ENCODE results near the gene BLOC1S5. TPM values are rescaled to one million over a fixed set of nuclear protein-coding genes. Genes with fewer than 3 reads are reported as not detected.

The BLOC1S5 gene
- total and polyA plus RNA-seq, 2 of the 13 experiments (the other 11 are each of a cell fraction or from before 2014, with no cell fraction given), result 10.5 to 41.5 TPM

DNA sequence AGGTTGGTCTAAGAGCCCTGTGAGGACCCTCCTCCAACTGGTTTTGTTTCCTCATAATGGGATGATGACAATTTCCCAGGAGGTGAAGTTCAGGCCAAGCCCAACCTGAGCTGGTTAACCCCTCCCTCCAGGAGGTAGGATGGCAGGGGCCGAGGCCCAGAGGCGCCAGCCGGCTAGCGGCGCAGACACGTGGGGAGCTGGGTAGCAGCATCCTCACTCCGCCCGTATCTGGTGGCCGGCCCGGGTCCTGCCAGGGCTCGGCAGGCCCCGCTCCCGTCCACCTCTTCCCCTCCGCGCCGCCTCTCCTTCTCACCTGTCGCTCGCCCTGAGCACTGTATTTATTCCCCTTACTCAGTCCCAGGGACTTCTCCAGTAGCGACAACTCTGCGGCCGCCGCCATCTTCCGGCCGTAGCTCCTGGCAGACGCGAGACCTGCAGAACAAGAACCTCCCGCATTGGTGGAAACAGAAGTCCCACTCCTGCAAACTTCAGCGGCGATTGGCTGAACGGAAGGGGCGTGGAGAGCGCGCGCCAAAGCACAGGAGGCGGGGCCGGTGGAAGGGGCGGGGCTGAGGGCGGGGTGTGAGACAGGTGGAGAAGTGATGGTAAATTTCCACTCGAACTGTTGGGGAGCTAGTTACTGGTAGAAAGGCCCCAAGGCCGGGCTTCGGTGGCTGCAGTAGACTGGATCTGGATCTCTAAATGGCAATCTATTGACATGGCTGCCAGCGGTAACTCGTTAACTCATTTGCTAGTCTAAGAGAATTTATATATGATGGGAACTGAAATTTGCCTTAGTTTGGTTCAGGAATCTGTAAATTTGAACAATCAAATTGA is 38.2 kb upstream of the BLOC1S5 start, which contains the start of gene EEF1E1:
Gene EEF1E1 (minus strand): TSS at position 427 of the 837 bp plus-strand sequence. CDS start 27 bp downstream, at position 400.
- peak; percentile 74 for FAIRE-seq
- BruUV-seq (replicated peaks), result TSS peak; percentile 70
- peak within 1 kb of the TSS; percentile 79 for H3K27ac ChIP-seq (ENCODE audit: extremely low read length, insufficient read depth, low read length)
- TF ChIP-seq ZNF160 (CRISPR knock-in tag; IDR thresholded peaks at IDR 0.05) (no peak; the same call in 1 of the 2 replicates), GATAD2A (CRISPR knock-in tag; IDR thresholded peaks at IDR 0.05) (no peak; the same call in 1 of the 2 replicates), AKNA (CRISPR knock-in tag; IDR thresholded peaks at IDR 0.05; ENCODE audit: borderline replicate concordance) (no peak), SAP130 (CRISPR knock-in tag; IDR thresholded peaks at IDR 0.05; ENCODE audit: low read depth) (peak; percentile 96), NR2F6 (IDR thresholded peaks at IDR 0.05) (no peak), NR2F6 (CRISPR knock-in tag; IDR thresholded peaks at IDR 0.05) (0 out of 2 replicates have a peak, but pooled peaks have one; percentile 11), ZNF256 (CRISPR knock-in tag; conservative IDR thresholded peaks at IDR 0.05) (0 out of 2 replicates have a peak, but pooled peaks have one; percentile 41), RELA (CRISPR knock-in tag; IDR thresholded peaks at IDR 0.05) (no peak), PBX3 (CRISPR knock-in tag; IDR thresholded peaks at IDR 0.05; ENCODE audit: borderline replicate concordance) (no peak), HNF1A (IDR thresholded peaks at IDR 0.05; ENCODE audit: low read depth) (0 out of 2 replicates have a peak, but pooled peaks have one; percentile 27), HNF1A (CRISPR knock-in tag; IDR thresholded peaks at IDR 0.05; ENCODE audit: borderline replicate concordance) (peak; percentile 69; the same call in 1 of the 2 replicates)

More for the DNA sequence above, 38.2 kb upstream of the BLOC1S5 start, which contains the start of gene EEF1E1:
- in situ Hi-C loops (cut with HindIII; ENCODE audit: extremely low pct_ligation_motif_present, low pct_unique_long_range_greater_than_20kb) (no loop called here), intact Hi-C loops (cut with micrococcal nuclease; ENCODE audit: unreplicated experiment) (loop anchor here (1.0 to 10.0 kb wide), 3 partner anchors 18 to 332 kb away; partner anchors contain the start of genes BLOC1S5 and SLC35B3)
- Histone ChIP-seq H3K4me3 (replicated peaks in 1 of 3; ENCODE audit: insufficient read depth in 1 of 3, low read depth in 2 of 3, low read length in 3 of 3) (peak within 1 kb of the TSS; percentile 91 to 99 (median 93)), H3K4me2 (ENCODE audit: low read depth, low read length) (peak within 1 kb of the TSS; percentile 86), H4K20me1 (ENCODE audit: insufficient read depth, low read length) (peaks cover 8% of the 10 kb centered on the region; the same call in 1 of the 2 replicates), H3K9ac (ENCODE audit: insufficient read depth, low read depth, low read length) (peak within 1 kb of the TSS; percentile 91), H3K4me1 (ENCODE audit: insufficient read depth, low read length) (peaks cover 41% of the 10 kb centered on the region), H2AFZ (ENCODE audit: low read length) (peak within 1 kb of the TSS; percentile 86), H3K27me3 (ENCODE audit: control insufficient read depth in 1 of 2, insufficient read depth in 2 of 2, low read length in 2 of 2) (peaks cover 0 to 5% of the 10 kb centered on the region in 2 experiments; a peak in 1 of 5 replicates), H3K36me3 (replicated peaks in 1 of 2; ENCODE audit: control insufficient read depth in 1 of 2, insufficient read depth in 2 of 2, low read length in 2 of 2) (peaks cover 0 to 14% of the 10 kb centered on the region in 2 experiments; a peak in 4 of 5 replicates), H3K9me3 (ENCODE audit: low read length) (no peaks in the 10 kb centered on the region), H3K79me2 (ENCODE audit: insufficient read depth, low read length) (peaks cover 47% of the 10 kb centered on the region)
- peak; percentile 97 for DNase-seq (ENCODE audit: low spot score)
- peak; percentile 98 for ATAC-seq
- under 1% methylated on average over 37 of the region's 43 CpGs for WGBS (ENCODE audit: low lambda C conversion rate)
- ChIA-PET CTCF (ENCODE audit: low intra/inter-chr PET ratio, low total read pairs) (interaction anchor here (0.7 kb wide), 1 partner anchor 36 kb away, joined by 3 read pairs; no protein-coding TSS in a partner anchor), POLR2A (interaction anchor here (0.7 to 4.1 kb wide), 24 partner anchors 8 to 955 kb away, joined by 3 to 110 read pairs (median 6); partner anchors contain the start of gene BLOC1S5)
